Stimulated activated effector memory CD8-positive, alpha-beta T cell treated with anti-CD3 and anti-CD28 coated beads, Interleukin-12 subunit alpha, Interleukin-12 subunit beta, amount 100 ng/mL, for 72 hours (primary cell): Measurements from ENCODE around the gene PCBP1.
"Not testable (repeated sequence)": the region's sequence is repeated elsewhere in the genome, so short reads cannot be mapped to it uniquely, and the experiment has no call there.

Experiments
- ATAC-seq: fragments of 150-1000 bp; cut with Tn5 transposase; 2 replicates; pipeline ENCODE4 v1.10.0; 2021
- DNase-seq, 2 donors: peaks; one replicate each; pipeline ENCODE4 v3.0.0; 2021 to 2022; ENCODE audit warnings: low spot score in 2 of 2
- H3K27ac Mint-ChIP-seq: one replicate; pipeline ENCODE4 v1.8.0; 2022; ENCODE audit warnings: mild to moderate bottlenecking, mixed read lengths
- H3K36me3 Mint-ChIP-seq: one replicate; pipeline ENCODE4 v1.8.0; 2022; ENCODE audit warnings: mild to moderate bottlenecking, mixed read lengths
- H3K4me1 Mint-ChIP-seq: one replicate; pipeline ENCODE4 v1.8.0; 2022; ENCODE audit warnings: mixed read lengths
- H3K4me3 Mint-ChIP-seq: one replicate; pipeline ENCODE4 v1.8.0; 2022; ENCODE audit warnings: mild to moderate bottlenecking, mixed read lengths
- H3K9me3 Mint-ChIP-seq: one replicate; pipeline ENCODE4 v1.8.0; 2022; ENCODE audit warnings: mixed read lengths

PCBP1 gene

DNA sequence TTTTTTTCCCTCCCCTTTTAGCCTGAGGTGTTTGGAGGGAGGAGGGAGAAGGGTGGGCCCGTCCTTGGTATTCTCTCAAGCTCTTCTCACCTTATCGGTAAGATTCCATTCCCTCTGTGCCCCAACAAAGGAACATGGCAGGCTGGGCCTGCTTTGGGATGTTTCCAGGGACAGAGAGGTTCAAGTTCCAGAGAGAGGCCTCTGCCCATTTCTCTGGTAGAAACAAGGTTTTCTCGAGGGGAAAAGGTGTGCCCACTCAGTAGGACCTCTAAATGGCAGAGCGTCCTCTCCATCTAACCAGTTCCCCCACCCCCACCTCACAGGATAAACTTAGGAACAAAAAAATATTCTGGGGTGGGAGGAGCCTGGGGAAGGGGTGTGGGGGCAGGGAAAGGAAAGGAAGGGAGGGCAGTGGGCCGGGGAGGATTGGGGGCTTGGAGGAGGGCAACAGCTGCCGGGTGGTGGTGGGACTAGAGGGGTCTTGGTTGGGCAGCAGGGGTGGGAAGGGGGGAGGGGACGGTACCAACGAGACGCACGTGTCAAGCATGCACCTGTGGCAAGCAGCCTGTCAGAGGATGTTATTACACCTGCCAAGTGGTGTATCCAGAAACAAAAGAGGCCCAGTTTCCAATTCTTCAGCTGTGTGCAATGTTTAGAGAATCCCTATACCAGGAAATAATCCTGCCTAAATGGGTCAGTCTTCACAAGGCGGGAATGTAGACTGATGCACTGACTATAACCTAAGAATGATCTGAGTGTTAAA lies 2.1 kb downstream of the PCBP1 start:
- DNase-seq (peak in 1 of 2 donors; percentile 51), ATAC-seq (no peak)
- peak overlapping the region; percentile 100 for H3K27ac Mint-ChIP-seq
- peak overlapping the region; percentile 93 for H3K4me3 Mint-ChIP-seq
- H3K4me1 Mint-ChIP-seq: peaks cover 58% of the 10 kb centered on the region
- H3K9me3 Mint-ChIP-seq: no peaks in the 10 kb centered on the region
- H3K36me3 Mint-ChIP-seq: peaks cover 59% of the 10 kb centered on the region

- no peak for ATAC-seq
- Mint-ChIP-seq H3K4me3 (peak overlapping the region; percentile 93), H3K4me1 (peaks cover 61% of the 10 kb centered on the region), H3K36me3 (peaks cover 53% of the 10 kb centered on the region), H3K27ac (peak overlapping the region; percentile 100), H3K9me3 (no peaks in the 10 kb centered on the region)
- no peak for DNase-seq
Measured at GRCh38 chr2:70089983-70090525, 2.8 kb downstream of the PCBP1 start.

GRCh38 chr2:70090706-70091334 lies 3.5 kb downstream of the PCBP1 start:
- H3K36me3 Mint-ChIP-seq: peaks cover 45% of the 10 kb centered on the region
- H3K9me3 Mint-ChIP-seq: no peaks in the 10 kb centered on the region
- peak overlapping the region; percentile 93 for H3K4me3 Mint-ChIP-seq
- ATAC-seq (no peak), DNase-seq (no peak)
- H3K27ac Mint-ChIP-seq: peak overlapping the region; percentile 100
- peaks cover 61% of the 10 kb centered on the region for H3K4me1 Mint-ChIP-seq

GRCh38 chr2:70091364-70091763 lies 4.1 kb downstream of the PCBP1 start:
- Mint-ChIP-seq H3K36me3 (peaks cover 40% of the 10 kb centered on the region), H3K9me3 (no peaks in the 10 kb centered on the region), H3K4me3 (peak overlapping the region; percentile 93), H3K4me1 (peaks cover 58% of the 10 kb centered on the region), H3K27ac (peak overlapping the region; percentile 100)
- ATAC-seq (no peak), DNase-seq (no peak)

DNA sequence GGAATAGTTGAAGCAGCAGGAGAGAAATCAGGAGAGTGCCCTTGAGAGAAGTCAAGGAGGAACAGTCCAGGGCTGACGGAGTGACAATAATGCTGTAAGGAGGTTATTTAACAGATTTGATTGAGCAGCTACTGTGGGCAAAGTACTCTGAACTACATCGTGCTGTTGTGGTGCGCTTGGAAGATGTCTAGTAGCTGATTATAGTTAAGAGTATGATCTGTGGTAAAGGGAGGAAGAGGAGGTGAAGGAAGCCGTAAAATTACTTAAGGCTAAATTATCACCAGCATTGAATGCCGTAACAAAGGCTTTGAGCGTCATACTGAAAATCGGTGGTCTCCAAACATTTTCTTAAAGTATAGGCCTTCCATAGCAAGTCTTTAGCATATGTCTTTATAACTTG lies 4.5 kb downstream of the PCBP1 start:
- ATAC-seq: no peak
- Mint-ChIP-seq H3K4me1 (peaks cover 56% of the 10 kb centered on the region), H3K4me3 (peak overlapping the region; percentile 93), H3K9me3 (no peaks in the 10 kb centered on the region), H3K36me3 (peaks cover 35% of the 10 kb centered on the region), H3K27ac (peak overlapping the region; percentile 100)
- no peak for DNase-seq

DNA sequence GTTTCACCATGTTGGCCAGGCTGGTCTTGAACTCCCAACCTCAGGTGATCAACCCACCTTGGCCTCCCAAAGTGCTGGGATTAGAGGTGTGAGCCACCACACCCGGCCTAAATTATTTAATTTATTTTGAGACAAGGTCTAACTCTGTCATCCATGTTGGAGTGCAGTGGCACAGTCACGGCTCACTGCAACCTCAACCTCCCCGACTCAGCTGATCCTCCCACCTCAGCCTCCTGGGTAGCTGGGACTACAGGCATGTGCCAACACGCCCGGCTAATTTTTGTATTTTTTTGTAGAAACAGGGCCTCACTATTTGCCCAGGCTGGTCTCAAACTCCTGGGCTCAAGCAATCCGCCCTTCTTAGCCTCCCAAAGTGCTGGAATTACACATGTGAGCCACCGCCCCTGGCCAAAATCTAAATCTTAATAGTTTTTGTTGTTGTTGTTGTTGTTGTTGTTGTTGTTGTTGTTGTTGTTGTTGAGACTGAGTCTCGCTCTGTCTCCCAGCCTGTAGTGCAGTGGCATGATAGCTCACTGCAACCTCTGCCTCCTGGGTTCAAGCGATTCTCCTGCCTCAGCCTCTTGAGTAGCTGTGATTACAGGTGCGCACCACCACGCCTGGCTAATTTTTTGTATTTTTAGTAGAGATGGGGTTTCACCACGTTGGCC lies 5.4 kb downstream of the PCBP1 start:
- Mint-ChIP-seq H3K36me3 (peaks cover 26% of the 10 kb centered on the region), H3K4me3 (peak overlapping the region; percentile 80)

GRCh38 chr2:70094171-70094977 lies 7.1 kb downstream of the PCBP1 start:
- peak overlapping the region; percentile 96 for H3K27ac Mint-ChIP-seq
- ATAC-seq: peak; percentile 60
- peaks cover 53% of the 10 kb centered on the region for H3K4me1 Mint-ChIP-seq
- DNase-seq: no peak
- peak overlapping the region; percentile 80 for H3K4me3 Mint-ChIP-seq
- H3K36me3 Mint-ChIP-seq: peaks cover 10% of the 10 kb centered on the region
- H3K9me3 Mint-ChIP-seq: no peaks in the 10 kb centered on the region

More for the DNA sequence above, 5.4 kb downstream of the PCBP1 start:
- H3K9me3 Mint-ChIP-seq, ATAC-seq, DNase-seq: not testable (repeated sequence)
- H3K4me1 Mint-ChIP-seq: peaks cover 56% of the 10 kb centered on the region
- peak overlapping the region; percentile 96 for H3K27ac Mint-ChIP-seq

GRCh38 chr2:70094978-70095719 lies 7.9 kb downstream of the PCBP1 start:
- peak overlapping the region; percentile 80 for H3K4me3 Mint-ChIP-seq
- ATAC-seq (peak; percentile 83), DNase-seq (no peak)
- H3K36me3 Mint-ChIP-seq: peaks cover 2% of the 10 kb centered on the region
- peaks cover 45% of the 10 kb centered on the region for H3K4me1 Mint-ChIP-seq
- H3K27ac Mint-ChIP-seq: peak overlapping the region; percentile 96
- no peaks in the 10 kb centered on the region for H3K9me3 Mint-ChIP-seq

DNA sequence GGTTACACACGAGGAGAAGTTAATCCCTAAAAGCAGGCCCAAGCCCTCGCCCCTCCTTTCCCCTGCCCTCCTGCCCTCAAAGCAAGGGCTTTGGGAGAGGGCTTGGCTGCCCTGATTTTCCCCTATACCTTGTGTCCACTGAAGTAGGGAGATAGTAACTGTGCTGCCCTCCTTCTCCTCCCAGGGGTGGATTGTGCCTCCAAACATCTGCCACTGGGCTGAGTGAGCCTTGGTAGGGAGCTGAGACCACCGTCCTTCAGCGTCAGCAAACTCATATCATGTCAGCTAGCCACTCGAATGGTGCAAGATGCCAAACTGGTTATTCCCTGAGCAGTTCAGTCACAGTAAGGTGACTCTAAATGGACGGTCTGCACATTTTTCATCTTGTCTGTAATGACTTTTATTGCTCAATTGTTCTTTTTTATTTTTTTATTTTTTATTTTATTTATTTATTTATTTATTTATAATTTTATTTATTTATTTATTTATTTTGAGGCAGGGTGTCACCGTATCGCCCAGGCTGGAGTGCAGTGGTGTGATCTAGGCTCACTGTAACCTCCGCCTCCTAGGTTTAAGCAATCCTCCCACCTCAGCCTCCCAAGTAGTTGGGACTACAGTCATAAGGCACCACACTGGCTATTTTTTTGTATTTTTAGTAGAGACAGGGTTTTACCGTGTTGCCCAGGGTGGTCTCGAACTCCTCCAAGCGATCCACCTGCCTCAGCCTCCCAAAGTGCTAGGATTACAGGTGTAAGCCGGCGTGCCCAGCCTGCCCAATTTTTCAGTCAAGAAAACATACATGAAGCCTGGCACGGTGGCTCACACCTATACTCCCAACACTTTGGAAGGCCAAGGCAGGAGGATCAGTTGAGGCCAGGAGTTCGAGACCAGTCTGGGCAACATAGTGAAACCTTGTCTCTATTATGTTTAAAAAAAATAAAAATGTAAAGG lies 8.7 kb downstream of the PCBP1 start:
- H3K4me3 Mint-ChIP-seq: peak overlapping the region; percentile 80
- ATAC-seq (no peak), DNase-seq (no peak)
- H3K4me1 Mint-ChIP-seq: peaks cover 38% of the 10 kb centered on the region
- H3K27ac Mint-ChIP-seq: peak overlapping the region; percentile 96
- H3K9me3 Mint-ChIP-seq: no peaks in the 10 kb centered on the region
- no peaks in the 10 kb centered on the region for H3K36me3 Mint-ChIP-seq

- H3K4me3 Mint-ChIP-seq: no peak overlapping the region
- no peak overlapping the region for H3K27ac Mint-ChIP-seq
- no peaks in the 10 kb centered on the region for H3K36me3 Mint-ChIP-seq
- no peaks in the 10 kb centered on the region for H3K9me3 Mint-ChIP-seq
- DNase-seq (no peak), ATAC-seq (no peak)
- H3K4me1 Mint-ChIP-seq: peaks cover 32% of the 10 kb centered on the region
Measured at GRCh38 chr2:70098032-70098431, 10.8 kb downstream of the PCBP1 start.

DNA sequence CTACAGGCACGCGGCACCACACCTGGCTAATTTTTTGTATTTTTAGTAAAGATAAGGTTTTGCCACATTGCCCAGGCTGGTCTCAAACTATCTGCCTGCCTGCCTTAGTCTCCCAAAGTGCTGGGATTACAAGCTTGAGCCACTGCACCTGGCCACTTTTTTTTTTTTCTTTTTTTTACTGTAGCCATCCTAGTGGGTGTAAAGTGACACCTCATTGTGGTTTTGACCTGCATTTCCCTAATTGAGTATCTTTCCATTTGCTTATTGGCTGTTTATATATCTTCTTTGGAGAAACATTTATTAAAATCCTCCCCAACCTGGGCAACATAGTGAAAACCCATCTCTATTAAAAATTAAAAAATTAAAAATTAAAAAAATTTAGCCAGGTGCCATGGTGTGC lies 12.0 kb downstream of the PCBP1 start:
- Mint-ChIP-seq H3K36me3 (no peaks in the 10 kb centered on the region), H3K27ac (no peak overlapping the region), H3K4me3 (no peak overlapping the region), H3K4me1 (peaks cover 34% of the 10 kb centered on the region), H3K9me3 (no peaks in the 10 kb centered on the region)
- DNase-seq: no peak
- ATAC-seq: no peak

DNA sequence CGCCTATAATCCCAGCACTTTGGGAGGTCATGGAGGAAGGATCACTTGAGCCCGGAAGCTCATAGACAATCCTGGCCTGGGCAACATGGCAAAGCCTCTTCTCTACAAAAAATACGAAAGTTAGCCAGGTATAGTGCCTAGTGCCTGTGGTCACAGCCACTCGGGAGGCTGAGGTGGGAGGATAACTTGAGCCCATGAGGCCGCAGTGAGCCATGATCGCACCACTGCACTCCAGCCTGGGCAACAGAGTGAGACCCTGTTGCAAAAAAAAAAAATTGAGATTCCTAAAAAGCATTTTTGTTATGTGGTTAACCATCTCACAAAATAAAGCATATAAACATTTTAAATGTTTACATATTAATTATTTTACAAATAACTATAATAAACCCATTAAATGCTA lies 13.9 kb downstream of the PCBP1 start:
- DNase-seq (no peak), ATAC-seq (no peak)
- peaks cover 29% of the 10 kb centered on the region for H3K4me1 Mint-ChIP-seq
- H3K4me3 Mint-ChIP-seq: no peak overlapping the region
- H3K27ac Mint-ChIP-seq: no peak overlapping the region
- no peaks in the 10 kb centered on the region for H3K36me3 Mint-ChIP-seq
- no peaks in the 10 kb centered on the region for H3K9me3 Mint-ChIP-seq

- not testable (repeated sequence) for H3K9me3 Mint-ChIP-seq, H3K4me3 Mint-ChIP-seq, H3K36me3 Mint-ChIP-seq, ATAC-seq, DNase-seq, H3K27ac Mint-ChIP-seq
- H3K4me1 Mint-ChIP-seq: peaks cover 29% of the 10 kb centered on the region
Measured at GRCh38 chr2:70101686-70102085, 14.4 kb downstream of the PCBP1 start.
